GM12878 (cell line): ENCODE measurements around the gene ADGRD1. TPM values are rescaled to one million over a fixed set of nuclear protein-coding genes. Genes with fewer than 3 reads are reported as not detected.

Source experiments
- BMI1 ChIP-seq: fragments of 450-650 bp; IDR thresholded peaks from 2 replicates; pipeline ENCODE4 v1.6.1; 2016; ENCODE audit warnings: mild to moderate bottlenecking, moderate library complexity, borderline replicate concordance
- BRCA1 ChIP-seq: IDR thresholded peaks from 2 replicates; pipeline ENCODE4 v1.6.1; 2011; ENCODE audit warnings: low read depth, low read length, improper control_type of control experiment
- MYC ChIP-seq: IDR thresholded peaks from 2 replicates; pipeline ENCODE4 v1.6.1; 2011; ENCODE audit warnings: mild to moderate bottlenecking, low read length, moderate library complexity, inconsistent platforms; ENCODE audit not compliant: insufficient read depth, insufficient replicate concordance, insufficient read length, severe bottlenecking
- NBN ChIP-seq: fragments of 450-650 bp; IDR thresholded peaks from 2 replicates; pipeline ENCODE4 v1.6.1; 2016
- ZNF622 ChIP-seq: fragments of 450-650 bp; IDR thresholded peaks from 2 replicates; pipeline ENCODE4 v1.6.1; 2017; ENCODE audit warnings: mild to moderate bottlenecking, inconsistent platforms
- polyA plus RNA-seq, 11 experiments: library from polyadenylated mRNA; depleted of rRNA in 4 of 11; unstranded in 6 of 11; stranded (reverse) in 5 of 11; fragments of >200 nt; fragmentation: Nextera tagmentation in 4 of 11; fragmentation: Illumina TruSeq in 1 of 11; extraction: Ambion mirVana in 4 of 11; extraction: Trizol in 1 of 11; gene quantifications; 1 replicate in 1 of 11; 2 replicates in 10 of 11; pipeline versions ENCODE4 v1.2.1 to v1.2.3, GENCODE V29; 2011 to 2016; ENCODE audit warnings: inconsistent platforms in 2 of 11, missing spikeins in 2 of 11, low read depth in 1 of 11
- total RNA-seq, 4 experiments: library from RNA; depleted of rRNA in 3 of 4; stranded (reverse); fragments of >200 nt in 3 of 4; fragmentation: Illumina TruSeq in 1 of 4; extraction: Trizol in 1 of 4; gene quantifications; 2 replicates each; pipeline versions ENCODE4 v1.2.1 to v1.2.3, GENCODE V29; 2013 to 2021
- TF ChIP-seq, protein P1 (sequence below): IDR thresholded peaks from 2 replicates; pipeline ENCODE4 v1.6.1; 2012; ENCODE audit warnings: low read length, inconsistent platforms
- TF ChIP-seq, protein P2 (sequence below): fragments of 450-650 bp; IDR thresholded peaks from 2 replicates; pipeline ENCODE4 v1.6.1; 2017; ENCODE audit warnings: mild to moderate bottlenecking
- TF ChIP-seq, protein P3 (sequence below): IDR thresholded peaks from 2 replicates; pipeline ENCODE4 v1.6.1; 2011; ENCODE audit warnings: borderline replicate concordance, low read depth, mild to moderate bottlenecking, moderate library complexity, low read length; ENCODE audit not compliant: insufficient read depth, poor library complexity, severe bottlenecking
- TF ChIP-seq, protein P4 (sequence below): fragments of 450-650 bp; IDR thresholded peaks from 2 replicates; pipeline ENCODE4 v1.6.1; 2016; ENCODE audit warnings: mild to moderate bottlenecking
- TF ChIP-seq, protein P5 (sequence below): IDR thresholded peaks from 2 replicates; pipeline ENCODE4 v1.6.1; 2011; ENCODE audit warnings: low read depth, low read length, improper control_type of control experiment, borderline replicate concordance

ADGRD1 gene
- total and polyA plus RNA-seq, 10 of the 15 experiments (the other 5 are each of a cell fraction or from before 2014, with no cell fraction given): 0.15 to 12.7 (median 1.2) TPM

DNA sequence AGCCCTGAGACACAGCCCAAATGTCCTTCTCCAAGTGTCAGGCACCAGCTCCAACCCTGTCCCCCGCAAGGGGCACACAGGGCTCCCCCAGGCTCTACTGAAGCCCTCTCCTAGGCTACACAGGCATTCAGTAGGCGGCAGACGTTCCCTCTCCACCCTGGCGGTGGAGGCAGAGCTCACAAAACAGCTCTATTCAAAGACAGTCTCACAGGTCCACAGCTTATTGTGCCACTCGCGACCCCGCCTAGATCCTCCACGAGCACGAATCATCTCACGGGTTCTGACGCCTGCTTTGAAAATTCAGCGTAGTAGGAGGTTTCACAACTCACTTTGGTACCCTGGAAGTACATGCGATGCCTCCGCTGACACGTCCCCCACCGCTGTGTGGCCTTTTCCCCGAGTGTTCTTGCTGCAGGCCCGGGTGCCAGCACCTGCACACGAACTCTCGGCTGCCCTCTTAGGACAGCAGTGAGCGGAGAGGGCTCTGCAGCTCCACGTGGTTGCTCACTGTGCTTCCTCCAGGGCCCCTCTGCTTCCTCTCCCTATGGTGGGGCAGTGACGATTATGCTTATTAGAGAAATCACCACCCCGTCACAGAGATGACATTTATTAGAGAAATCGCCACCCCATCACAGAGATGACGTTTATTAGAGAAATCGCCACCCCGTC is 78.5 kb downstream of the ADGRD1 start (continued):
- TF ChIP-seq, protein P1, sequence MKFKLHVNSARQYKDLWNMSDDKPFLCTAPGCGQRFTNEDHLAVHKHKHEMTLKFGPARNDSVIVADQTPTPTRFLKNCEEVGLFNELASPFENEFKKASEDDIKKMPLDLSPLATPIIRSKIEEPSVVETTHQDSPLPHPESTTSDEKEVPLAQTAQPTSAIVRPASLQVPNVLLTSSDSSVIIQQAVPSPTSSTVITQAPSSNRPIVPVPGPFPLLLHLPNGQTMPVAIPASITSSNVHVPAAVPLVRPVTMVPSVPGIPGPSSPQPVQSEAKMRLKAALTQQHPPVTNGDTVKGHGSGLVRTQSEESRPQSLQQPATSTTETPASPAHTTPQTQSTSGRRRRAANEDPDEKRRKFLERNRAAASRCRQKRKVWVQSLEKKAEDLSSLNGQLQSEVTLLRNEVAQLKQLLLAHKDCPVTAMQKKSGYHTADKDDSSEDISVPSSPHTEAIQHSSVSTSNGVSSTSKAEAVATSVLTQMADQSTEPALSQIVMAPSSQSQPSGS: no peak
- TF ChIP-seq MYC (no peak), BMI1 (no peak), NBN (no peak), ZNF622 (no peak), BRCA1 (no peak)
- TF ChIP-seq, protein P2, sequence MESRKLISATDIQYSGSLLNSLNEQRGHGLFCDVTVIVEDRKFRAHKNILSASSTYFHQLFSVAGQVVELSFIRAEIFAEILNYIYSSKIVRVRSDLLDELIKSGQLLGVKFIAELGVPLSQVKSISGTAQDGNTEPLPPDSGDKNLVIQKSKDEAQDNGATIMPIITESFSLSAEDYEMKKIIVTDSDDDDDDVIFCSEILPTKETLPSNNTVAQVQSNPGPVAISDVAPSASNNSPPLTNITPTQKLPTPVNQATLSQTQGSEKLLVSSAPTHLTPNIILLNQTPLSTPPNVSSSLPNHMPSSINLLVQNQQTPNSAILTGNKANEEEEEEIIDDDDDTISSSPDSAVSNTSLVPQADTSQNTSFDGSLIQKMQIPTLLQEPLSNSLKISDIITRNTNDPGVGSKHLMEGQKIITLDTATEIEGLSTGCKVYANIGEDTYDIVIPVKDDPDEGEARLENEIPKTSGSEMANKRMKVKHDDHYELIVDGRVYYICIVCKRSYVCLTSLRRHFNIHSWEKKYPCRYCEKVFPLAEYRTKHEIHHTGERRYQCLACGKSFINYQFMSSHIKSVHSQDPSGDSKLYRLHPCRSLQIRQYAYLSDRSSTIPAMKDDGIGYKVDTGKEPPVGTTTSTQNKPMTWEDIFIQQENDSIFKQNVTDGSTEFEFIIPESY: no peak
- TF ChIP-seq, protein P3, sequence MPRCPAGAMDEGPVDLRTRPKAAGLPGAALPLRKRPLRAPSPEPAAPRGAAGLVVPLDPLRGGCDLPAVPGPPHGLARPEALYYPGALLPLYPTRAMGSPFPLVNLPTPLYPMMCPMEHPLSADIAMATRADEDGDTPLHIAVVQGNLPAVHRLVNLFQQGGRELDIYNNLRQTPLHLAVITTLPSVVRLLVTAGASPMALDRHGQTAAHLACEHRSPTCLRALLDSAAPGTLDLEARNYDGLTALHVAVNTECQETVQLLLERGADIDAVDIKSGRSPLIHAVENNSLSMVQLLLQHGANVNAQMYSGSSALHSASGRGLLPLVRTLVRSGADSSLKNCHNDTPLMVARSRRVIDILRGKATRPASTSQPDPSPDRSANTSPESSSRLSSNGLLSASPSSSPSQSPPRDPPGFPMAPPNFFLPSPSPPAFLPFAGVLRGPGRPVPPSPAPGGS: no peak
- TF ChIP-seq, protein P4, sequence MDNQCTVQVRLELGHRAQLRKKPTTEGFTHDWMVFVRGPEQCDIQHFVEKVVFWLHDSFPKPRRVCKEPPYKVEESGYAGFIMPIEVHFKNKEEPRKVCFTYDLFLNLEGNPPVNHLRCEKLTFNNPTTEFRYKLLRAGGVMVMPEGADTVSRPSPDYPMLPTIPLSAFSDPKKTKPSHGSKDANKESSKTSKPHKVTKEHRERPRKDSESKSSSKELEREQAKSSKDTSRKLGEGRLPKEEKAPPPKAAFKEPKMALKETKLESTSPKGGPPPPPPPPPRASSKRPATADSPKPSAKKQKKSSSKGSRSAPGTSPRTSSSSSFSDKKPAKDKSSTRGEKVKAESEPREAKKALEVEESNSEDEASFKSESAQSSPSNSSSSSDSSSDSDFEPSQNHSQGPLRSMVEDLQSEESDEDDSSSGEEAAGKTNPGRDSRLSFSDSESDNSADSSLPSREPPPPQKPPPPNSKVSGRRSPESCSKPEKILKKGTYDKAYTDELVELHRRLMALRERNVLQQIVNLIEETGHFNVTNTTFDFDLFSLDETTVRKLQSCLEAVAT: no peak
- TF ChIP-seq, protein P5, sequence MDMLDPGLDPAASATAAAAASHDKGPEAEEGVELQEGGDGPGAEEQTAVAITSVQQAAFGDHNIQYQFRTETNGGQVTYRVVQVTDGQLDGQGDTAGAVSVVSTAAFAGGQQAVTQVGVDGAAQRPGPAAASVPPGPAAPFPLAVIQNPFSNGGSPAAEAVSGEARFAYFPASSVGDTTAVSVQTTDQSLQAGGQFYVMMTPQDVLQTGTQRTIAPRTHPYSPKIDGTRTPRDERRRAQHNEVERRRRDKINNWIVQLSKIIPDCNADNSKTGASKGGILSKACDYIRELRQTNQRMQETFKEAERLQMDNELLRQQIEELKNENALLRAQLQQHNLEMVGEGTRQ: no peak
- TF ChIP-seq, all 136 proteins: peak for 0
